GM12878 (cell line): ENCODE data around the gene RNASEH2A.
A peak's percentile ranks its signal among the peaks of the same experiment; 100 is the strongest.

Experiments used
- CBFB ChIP-seq: IDR thresholded peaks from 2 replicates; pipeline ENCODE4 v1.6.1; 2016; ENCODE audit warnings: antibody characterized with exemption, low read depth
- CTCF ChIP-seq, 3 experiments: IDR thresholded peaks in 2 of 3; conservative IDR thresholded peaks in 1 of 3; 2 replicates each; pipeline ENCODE4 v1.5.1; 2011; ENCODE audit warnings: low read depth in 3 of 3, low read length in 3 of 3, mild to moderate bottlenecking in 3 of 3, control low read depth in 2 of 3, moderate library complexity in 2 of 3, inconsistent platforms in 1 of 3, mixed read lengths in 1 of 3; ENCODE audit not compliant: control insufficient read depth in 2 of 3, insufficient read depth in 1 of 3; ENCODE audit errors: extremely low read depth in 1 of 3
- ETV6 ChIP-seq, 2 experiments: fragments of 450-650 bp in 1 of 2; IDR thresholded peaks in 1 of 2; conservative IDR thresholded peaks in 1 of 2; 2 replicates each; pipeline ENCODE4 v1.6.1; 2014; ENCODE audit warnings: antibody characterized with exemption in 1 of 2, borderline replicate concordance in 1 of 2, low read depth in 1 of 2, mild to moderate bottlenecking in 1 of 2, moderate library complexity in 1 of 2
- HDAC6 ChIP-seq: fragments of 200-600 bp; sonication (generic); IDR thresholded peaks from one replicate; pipeline ENCODE4 v1.8.0; 2017; ENCODE audit warnings: antibody characterized with exemption; ENCODE audit not compliant: unreplicated experiment
- JUND ChIP-seq: IDR thresholded peaks from 2 replicates; pipeline ENCODE4 v1.6.1; 2012; ENCODE audit warnings: low read depth, mild to moderate bottlenecking, low read length, improper control_type of control experiment, moderate library complexity
- KDM1A ChIP-seq: fragments of 200-600 bp; sonication (generic); IDR thresholded peaks from 2 replicates; pipeline ENCODE4 v1.6.1; 2016; ENCODE audit warnings: borderline replicate concordance
- POLR2A ChIP-seq: IDR thresholded peaks from 2 replicates; pipeline ENCODE4 v1.6.1; 2011; ENCODE audit warnings: low read depth, mild to moderate bottlenecking, low read length
- USF2 ChIP-seq: IDR thresholded peaks from 2 replicates; pipeline ENCODE4 v1.6.1; 2011; ENCODE audit warnings: low read depth, low read length, improper control_type of control experiment, borderline replicate concordance
- ZBTB33 ChIP-seq: fragments of 450-650 bp; IDR thresholded peaks from 2 replicates; pipeline ENCODE4 v1.6.1; 2017; ENCODE audit warnings: mild to moderate bottlenecking

- TF ChIP-seq ZBTB33 (no peak), USF2 (no peak), HDAC6 (no peak), JUND (no peak), KDM1A (no peak), CBFB (peak; percentile 46; the same call in 1 of the 2 replicates), POLR2A (peak; percentile 66), ETV6 (conservative IDR thresholded peaks at IDR 0.05 in 1 of 2, IDR thresholded peaks at IDR 0.05 in 1 of 2; ENCODE audit: borderline replicate concordance in 1 of 2, low read depth in 1 of 2) (peak in 1 of 2 experiments; percentile 71; a peak in 2 of 4 replicates), CTCF (IDR thresholded peaks at IDR 0.05 in 2 of 3, conservative IDR thresholded peaks at IDR 0.05 in 1 of 3; ENCODE audit: control insufficient read depth in 2 of 3, extremely low read depth in 1 of 3, insufficient read depth in 1 of 3, low read depth in 3 of 3, low read length in 3 of 3) (no peak)
Observed at GRCh38 chr19:12788682-12789097, 17.7 kb upstream of the RNASEH2A start.
